GM18499 (cell line): ENCODE measurements around the gene TMED1.
"Not testable (repeated sequence)": the region's sequence is repeated elsewhere in the genome, so short reads cannot be mapped to it uniquely, and the experiment has no call there.

Source experiments
- ATAC-seq: cut with Tn5 transposase; IDR thresholded peaks from one replicate; pipeline ENCODE4 v1.9.1; 2021; ENCODE audit warnings: moderate number of reproducible peaks; ENCODE audit not compliant: insufficient read depth, unreplicated experiment

Gene TMED1, protein sequence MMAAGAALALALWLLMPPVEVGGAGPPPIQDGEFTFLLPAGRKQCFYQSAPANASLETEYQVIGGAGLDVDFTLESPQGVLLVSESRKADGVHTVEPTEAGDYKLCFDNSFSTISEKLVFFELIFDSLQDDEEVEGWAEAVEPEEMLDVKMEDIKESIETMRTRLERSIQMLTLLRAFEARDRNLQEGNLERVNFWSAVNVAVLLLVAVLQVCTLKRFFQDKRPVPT

DNA sequence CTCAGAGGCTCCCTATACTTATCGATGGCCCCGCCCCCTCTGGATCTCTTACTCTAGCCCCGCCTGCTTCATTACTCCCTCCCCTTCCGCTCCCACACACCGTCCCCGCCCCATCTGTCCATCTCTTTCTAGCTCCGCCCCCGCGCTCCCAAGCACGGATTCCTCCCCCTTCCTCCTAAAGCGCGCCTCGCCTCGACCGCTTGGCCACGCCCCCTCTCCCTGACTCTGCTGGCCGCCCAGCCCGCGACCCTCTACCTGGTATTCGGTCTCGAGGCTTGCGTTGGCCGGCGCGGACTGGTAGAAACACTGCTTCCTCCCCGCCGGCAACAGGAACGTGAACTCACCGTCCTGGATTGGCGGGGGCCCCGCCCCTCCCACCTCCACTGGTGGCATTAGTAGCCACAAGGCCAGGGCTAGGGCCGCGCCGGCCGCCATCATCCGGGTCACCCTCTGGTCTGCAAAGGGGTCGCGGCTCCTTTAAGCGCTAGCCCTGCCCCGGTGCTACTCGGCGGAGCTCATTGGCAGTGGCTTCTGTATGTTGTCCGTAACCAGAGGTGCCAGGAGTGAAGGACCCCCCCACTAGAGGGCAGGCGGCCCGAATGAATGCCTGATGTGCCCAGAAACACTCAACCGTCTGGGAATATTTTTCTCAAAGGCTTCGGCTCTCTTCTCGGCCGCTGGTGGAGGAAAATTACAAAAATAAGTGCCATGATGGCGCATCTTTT lies at the start of gene TMED1:
Gene TMED1 (minus strand): TSS at position 459 of the 725 bp plus-strand sequence. CDS start 21 bp downstream, at position 438.
- ATAC-seq, result peak; percentile 52

DNA sequence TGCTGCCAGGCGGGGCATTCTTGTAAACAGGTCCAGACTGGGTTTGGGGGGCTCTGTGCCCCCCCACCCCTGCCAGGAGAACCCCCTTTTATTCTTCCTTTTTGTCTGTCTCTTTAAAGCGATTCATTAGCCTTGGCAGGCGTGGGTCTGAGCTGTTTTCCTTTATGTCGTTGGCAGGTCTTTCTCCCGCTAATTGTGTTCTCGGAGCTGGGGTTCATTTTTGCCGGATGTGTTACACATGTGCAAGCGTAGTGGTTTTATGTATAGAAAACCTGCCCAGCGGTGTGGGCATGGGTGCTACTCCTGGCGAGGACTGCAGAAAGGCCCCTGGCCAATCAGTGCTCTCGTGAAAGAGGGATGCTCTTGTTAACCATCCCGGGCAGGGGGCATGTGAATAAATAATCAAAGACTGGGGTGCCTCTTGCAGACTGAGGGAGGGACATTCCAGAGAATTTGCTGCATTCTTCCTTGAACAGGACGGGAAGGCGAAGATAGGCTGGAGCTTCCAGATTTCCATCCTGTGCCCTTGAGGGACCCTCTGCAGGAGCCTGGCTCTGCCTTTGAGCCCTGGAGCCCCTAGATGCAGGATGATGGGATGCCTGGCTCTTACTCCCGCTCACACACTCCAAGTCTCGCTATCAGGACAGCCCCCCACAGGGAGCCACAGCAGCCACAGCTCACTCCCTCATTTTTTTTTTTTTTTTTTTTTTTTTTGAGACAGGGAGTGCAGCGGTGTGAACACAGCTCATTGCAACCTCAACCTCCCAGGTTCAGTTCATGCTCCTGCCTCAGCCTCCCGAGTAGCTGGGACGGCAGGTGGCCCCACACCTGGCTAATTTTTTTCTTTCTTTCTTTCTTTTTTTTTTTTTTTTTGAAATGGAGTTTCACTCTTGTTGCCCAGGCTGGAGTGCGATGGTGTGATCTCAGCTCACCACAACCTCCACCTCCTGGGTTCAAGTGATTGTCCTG lies 49.5 kb upstream of the TMED1 start:
- no peak for ATAC-seq

DNA sequence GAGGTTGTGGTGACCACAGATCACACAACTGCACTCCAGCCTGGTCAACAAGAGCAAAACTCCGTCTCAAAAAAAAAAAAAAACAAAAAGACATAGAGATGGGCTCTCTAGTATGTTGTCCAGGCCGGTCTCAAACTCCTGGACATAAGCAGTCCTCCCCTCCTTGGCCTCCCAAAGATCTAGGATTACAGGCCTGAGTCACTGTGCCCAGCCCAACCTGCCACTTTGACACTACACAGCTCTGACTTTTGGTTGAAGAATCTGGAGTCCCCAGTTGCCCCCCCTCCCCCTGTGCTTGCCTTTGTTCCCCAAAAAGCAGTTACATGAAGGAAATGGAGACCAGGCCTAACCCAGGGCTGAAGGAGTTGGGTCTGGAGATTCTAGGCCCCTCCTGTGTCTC lies 48.3 kb upstream of the TMED1 start:
- no peak for ATAC-seq

DNA sequence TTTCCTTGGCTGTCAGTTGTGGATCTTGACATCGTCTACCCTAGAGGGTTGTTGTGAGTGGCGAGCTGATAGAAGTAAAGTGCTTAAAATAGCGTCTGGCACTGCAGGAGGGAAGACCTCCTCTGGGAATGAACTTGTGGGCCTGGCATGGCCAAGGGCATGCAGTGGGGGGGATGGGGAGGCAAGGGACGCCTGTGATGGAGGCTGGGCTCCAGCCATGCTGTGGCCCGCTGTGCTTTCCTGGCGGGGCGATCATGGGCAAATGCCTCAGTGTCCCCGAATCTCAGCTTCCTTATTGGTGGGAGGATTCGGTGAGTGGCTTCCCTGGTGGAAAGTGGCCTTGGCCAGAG lies 46.1 kb upstream of the TMED1 start:
- no peak for ATAC-seq

DNA sequence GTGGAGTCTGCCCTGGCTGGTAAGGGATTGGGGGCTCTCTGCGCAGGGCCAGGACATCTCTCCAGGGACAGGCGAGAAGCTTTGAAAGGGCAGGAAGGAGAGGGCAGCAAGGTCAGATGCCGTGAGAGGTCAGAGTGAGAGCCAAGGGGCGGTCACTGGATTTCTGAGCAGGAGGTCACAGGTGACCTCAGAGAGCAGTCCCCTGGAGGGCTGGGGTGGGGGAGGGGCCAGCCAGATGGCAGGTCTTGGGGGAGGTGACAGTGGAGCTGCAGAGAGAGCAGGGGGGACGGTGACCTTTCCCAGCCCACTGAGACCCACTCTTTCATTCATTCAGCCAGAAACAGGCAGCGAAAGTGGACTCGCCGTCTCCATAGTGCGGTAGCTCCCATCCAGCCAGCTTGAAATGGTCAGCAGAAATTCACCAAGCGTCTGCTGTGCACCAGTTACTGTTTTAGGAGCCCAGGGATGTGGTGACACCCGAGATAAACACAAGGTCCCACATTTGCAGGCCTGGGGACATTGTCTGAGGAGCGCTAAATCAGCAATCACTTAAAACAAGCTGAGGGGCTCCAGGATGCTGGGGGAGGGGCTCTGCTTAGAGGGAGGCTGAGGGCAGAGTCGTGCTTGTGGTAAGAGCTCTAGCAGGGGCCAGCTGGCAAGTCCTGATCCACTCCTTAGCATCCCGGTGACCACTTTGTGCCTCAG lies 45.5 kb upstream of the TMED1 start:
- ATAC-seq, result no peak

DNA sequence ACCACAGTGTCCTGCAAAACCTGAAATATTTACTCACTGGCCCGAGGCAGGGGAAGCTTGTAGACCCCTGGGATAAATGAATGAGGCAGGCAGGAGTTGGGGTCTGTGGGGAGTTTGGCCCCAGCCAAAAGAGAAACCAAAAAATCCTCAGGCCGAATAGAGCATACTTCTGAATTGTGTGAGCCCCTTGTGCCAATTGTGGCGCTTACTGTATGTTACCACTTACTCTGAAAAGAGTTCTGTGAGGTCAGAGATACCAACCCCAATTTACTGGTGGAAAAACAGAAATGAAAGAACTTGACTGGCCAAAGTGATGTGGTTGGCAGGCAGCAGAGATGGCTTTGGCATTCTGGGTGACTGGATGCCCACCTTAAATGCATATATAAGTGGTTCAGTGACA lies 42.2 kb upstream of the TMED1 start:
- no peak for ATAC-seq

DNA sequence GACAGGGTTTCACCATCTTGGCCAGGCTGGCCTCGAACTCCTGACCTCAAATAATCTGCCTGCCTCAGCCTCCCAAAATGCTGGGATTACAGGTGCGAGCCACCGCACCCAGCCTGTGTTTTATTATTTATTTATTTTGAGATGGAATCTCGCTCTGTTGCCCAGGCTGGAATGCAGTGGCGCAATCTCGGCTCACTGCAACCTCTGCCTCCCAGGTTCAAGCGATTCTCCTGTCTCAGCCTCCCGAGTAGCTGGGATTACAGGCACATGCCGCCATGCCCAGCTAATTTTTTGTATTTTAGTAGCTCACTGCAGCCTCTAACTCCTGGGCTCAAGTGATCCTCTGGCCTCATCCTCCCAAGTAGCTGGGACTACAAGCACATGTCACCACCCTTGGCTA lies 41.6 kb upstream of the TMED1 start:
- ATAC-seq, result not testable (repeated sequence)

DNA sequence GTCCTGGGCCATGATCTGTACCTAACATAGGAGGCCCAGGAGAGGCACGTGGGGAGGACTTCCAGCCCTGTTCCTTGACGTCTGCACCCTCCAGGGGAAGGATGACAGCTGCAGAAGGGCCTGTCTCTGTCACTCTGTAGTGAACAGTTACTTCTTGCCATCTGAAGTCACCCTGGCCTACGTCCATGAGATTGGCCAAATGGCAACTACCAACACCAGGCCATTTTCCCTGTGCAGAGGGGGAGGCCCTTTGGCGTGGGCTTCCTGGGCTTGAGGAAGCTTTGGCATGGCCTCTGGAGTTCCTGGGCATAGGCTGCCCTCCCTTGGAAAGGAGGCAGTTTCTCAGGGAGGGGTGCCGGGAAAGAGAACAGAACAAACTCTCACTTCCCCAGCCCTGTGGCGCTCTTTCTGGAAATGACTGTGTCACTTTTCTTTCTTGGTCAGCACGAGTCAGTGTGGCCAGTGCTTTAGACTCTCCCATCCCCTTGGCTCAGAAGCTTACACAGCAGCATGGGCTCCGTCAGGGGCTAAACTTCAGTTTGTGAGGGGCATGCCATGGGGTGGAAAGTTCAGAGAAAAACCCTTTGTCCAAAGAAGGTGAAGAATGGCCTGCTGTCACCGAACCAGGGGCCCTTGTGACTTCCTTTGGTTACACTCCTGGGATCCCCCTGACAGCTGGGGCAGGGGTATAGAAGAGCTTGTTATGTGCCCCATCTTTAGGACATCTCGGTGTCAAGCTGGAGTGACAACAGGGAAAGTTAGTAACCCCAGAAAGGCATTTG lies 40.6 kb upstream of the TMED1 start:
- no peak for ATAC-seq

DNA sequence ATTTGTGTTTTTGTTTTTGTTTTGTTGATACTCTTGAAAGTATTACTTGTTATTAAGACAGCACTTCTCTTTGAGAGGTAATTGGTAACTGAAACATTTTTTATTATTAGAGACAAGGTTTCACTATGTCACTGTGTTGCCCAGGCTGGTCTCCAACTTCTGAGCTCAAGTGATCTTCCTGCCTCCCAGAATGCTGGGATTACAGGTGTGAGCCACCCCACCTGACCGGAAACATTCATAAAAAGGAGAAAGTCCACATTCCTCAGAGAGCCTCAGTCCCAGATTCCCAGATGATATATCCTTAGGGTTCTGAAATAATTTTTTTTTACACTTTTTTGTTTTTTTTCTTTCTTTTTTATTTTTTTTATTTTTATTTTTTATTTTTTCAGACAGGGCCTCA lies 38.0 kb upstream of the TMED1 start:
- ATAC-seq, result no peak

DNA sequence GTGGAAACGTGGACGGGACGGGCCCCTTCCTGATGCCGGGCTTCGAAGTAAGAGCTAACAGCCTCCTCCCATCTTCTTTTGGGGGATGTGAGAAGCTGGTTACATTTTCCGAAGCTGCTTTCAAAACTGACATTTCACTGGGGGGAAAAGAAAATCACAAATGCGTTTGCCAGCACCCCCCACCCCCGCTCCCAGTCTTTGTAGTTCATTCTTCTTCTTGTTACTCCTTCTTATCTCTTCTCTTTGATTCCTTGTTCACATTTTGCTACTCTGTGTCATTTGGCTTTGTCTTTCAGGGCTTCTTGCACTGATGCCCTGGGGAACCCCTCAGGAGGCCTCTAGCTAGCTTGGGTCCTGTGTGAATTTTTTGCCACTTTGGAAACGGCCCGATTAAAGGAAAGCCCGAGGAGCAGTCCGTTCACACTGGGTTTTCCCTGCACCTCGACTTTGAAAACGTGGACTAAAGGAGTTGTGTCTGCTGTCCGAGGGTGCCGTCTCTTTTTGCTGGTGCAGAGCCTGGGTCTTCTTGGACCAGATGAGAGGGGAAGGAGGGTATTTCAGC lies 36.6 kb upstream of the TMED1 start:
- no peak for ATAC-seq

DNA sequence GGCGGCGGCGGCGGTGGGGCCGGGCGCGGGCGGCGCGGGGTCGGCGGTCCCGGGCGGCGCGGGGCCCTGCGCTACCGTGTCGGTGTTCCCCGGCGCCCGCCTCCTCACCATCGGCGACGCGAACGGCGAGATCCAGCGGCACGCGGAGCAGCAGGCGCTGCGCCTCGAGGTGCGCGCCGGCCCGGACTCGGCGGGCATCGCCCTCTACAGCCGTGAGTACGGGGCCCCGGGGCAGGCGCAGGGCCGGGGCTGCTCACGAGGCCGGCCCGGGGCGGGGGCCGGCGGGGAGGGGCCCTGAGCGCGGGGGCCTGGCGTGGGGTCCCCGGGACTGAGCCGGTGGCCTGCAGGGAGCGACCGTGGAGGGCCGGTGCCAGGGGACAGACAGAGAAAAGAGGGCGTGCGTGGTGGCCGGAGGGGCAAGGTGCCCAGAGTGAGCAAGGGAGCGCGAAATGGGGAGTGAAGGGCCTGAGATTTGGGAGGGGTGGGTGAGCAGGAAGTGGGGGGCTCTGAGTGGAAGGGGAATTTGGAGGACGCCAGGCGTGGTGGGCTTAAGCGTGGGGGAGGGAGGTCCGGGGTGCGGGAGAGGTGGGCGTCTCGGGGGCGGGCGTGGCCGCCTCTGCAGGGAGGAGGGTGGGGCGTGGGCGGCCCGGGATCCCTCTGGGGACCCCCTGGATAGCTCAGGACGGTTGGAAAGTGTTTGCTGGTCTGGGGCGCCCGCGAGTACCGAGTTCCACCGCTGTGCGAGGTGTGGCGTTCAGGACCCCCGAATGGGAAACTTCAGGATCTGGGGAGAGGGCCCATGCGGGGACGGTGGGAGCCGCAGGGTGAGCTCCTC lies 35.9 kb upstream of the TMED1 start:
- ATAC-seq, result no peak

DNA sequence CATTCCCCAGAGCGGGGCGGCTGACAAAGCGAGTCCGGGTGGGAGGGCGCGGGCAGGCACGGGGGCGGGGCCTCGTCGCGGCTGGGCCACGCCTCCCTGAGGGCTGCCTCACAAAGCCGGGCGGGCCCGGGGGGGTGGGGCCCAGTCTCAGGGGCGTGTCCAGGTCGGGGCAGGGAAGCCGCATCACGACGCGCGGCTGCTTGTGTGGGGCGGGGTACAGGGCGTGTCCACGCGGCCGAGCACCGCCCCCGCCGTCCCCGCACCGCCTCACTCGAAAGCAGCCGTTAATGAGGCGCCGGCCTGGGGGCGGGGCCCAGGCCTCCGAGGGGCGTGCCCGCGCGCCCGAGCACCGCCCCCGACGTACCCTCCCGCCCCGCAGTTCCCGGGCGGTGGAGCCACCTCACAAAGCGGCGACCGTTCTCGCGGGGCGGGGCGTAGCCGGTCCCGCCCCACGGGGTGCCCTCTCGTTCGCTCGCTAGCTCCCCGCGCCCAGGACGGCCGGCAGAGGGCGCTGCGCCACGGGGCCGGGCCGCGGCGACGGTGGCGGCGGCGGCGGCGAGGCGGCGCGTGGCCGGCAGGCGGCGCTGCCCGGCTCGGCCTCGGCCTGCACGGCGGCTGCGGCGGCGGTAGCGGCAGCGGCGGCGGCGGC lies 35.1 kb upstream of the TMED1 start, which contains the start of gene CARM1:
Gene CARM1 (plus strand): TSS at position 599 of the 649 bp plus-strand sequence. CDS start 150 bp downstream, outside the sequence.
- ATAC-seq, result peak; percentile 38

DNA sequence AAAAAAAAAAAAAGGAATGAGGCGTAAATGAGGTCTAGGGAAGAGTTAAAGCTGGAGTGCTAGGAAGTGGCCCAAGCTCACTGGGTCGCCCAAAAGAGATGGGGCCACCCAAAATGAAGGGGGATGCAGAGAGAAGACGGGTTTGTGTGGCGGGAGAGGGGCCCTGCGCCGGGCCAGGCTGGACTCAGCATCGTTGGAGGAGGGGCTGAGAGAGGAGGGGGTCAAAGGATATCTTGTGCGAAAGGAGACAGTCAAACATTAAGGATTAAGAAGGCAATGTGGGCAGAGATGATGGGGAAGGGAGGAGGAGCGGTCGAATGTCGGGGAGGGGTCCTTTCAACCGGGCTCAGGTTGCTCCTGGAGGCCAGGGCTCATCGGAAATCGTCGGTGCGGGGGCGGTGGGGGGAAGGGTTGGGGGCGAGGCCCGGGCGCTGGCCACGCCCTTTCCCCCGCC lies 34.5 kb upstream of the TMED1 start:
- no peak for ATAC-seq

DNA sequence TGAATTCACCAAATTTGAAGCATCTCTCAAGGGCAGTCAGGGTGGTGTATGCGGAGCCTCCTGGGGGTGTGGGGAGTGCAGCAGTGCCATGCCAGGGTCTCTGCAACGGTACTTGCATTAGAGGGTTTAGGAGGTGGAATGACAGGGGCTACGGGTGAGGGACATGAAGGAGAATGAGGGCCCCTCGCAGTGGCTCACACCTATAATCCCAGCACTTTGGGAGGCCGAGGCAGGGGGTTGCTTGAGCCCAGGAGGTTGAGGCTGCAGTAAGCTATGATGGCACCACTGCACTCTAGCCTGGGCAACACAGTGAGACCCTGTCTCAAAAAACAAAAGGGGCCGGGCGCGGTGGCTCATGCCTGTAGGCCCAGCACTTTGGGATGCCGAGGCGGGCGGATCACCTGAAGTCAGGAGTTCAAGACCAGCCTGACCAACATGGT lies 33.9 kb upstream of the TMED1 start:
- not testable (repeated sequence) for ATAC-seq

DNA sequence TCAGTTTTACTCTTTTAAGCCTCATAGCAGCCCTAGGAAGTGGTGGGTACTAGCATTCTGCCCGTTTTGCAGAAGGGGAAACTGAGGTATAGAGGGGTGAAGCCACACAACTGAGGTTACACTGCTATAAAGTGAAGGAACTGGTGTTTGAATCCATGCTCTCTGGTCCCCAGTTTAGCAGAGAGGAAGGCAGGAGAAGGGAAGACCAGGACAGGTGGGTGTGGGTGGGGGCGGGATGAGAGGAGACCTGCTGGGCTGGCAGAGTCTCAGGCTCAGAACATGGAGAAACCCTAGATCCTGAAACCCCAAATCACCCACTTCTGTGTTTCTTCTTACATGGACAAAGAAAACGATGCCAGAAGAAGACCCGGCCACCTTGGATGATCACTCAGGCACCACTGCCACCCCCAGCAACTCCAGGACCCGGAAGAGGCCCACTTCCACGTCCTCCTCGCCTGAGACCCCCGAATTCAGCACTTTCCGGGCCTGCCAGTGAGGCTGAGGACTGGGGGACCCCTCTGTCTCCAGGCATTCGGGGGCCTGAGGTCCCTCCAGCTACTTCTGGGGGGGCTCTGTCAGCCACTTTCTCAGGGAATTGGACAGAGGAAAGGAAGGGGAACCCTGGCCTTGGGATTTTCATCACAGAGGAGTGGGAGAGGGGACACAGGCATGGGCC lies 33.0 kb upstream of the TMED1 start:
- ATAC-seq, result no peak

DNA sequence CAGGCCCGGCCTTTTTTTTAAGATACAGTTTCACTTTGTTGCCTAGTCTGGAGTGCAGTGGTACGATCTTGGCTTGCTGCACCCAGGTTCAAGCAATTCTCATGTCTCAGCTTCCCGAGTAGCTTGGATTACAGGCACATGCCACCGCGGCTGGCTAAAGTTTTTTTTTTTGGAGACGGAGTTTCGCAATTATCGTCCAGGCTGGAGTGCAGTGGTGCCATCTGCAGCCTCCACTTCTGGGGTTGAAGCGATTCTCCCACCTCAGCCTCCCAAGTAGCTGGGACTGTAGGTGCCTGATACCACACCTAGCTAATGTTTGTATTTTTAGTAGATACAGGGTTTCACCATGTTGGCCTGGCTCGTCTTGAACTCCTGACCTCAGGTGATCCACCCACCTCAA lies 30.5 kb upstream of the TMED1 start:
- ATAC-seq, result no peak

DNA sequence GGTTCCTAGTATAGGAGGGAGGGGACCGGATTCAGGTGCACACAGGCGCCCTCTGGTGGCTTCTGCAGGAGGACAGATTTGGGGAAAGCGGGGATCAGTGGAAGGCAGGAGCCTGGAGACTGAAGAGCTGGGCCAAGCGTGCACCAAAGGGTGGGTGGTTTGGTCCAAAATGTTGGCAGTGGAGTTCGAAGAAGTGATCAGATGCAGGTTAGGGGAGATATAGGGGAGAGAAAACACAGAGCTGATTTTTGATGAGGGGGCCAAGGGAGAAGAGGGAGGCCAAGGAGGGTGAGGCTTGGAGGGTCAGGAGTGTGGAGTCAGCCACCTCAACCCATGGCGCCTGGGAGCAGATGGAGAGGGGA lies 28.5 kb upstream of the TMED1 start:
- no peak for ATAC-seq
